ENCODE results near the gene IL20RB.
"Not testable (repeated sequence)": the region's sequence is repeated elsewhere in the genome, so short reads cannot be mapped to it uniquely, and the experiment has no call there.

The IL20RB gene

DNA sequence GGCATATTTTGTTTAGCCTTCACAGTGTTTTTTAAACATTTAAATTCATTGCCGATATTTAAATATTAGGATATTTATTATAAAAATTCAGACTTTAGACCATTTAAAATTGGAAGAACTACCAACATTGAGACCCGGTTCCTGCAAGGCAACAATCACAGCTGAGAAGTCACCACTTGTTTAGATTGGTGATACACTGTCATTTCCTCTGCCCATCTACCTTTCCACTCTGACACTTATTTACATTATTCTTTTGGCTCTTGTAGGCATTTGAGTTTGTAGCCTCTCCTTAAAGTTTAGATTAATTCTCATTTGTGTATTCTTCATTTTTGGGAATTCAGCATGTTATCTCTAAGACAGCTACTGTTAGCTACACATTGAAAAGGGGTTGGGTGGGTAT is 10.3 kb upstream of the IL20RB start:
- DNase-seq: no peak

DNA sequence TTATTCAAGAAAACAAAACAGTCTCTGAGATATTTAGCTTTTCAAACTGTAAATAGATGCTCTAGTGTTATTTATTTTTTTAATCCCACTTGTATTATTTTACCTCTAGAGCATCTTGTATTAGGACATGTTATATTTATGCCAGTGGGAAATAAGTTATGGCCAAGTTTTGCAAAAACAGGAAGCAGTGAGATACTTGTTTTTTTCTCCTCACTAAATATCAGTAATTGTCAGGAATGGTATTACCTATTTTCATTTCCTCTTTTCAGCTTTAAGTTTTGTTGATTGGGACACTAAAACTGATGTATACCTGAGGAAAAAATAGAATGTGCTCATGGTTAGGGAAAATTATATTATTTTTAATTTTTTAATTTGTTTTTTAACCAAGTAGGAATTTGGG is 8.6 kb upstream of the IL20RB start:
- DNase-seq: no peak

DNA sequence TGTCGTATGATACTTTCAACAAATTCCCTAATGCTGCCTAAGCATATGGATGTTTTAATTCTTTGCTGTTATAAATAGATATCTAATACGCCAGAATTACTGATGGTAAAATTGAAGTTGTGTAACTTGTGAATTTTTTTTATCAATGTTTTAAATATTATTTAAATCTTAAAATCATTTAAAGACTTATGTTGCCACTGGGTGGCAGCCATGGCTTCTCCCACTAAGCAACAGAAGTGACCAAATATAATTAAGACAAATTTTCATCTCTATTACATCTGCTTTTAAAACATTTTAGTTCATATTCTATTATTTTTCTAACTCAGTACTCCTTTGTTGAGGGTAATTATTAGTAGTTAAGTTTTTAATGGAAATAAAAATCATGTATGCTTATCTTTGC is 8.1 kb upstream of the IL20RB start:
- DNase-seq: no peak

DNA sequence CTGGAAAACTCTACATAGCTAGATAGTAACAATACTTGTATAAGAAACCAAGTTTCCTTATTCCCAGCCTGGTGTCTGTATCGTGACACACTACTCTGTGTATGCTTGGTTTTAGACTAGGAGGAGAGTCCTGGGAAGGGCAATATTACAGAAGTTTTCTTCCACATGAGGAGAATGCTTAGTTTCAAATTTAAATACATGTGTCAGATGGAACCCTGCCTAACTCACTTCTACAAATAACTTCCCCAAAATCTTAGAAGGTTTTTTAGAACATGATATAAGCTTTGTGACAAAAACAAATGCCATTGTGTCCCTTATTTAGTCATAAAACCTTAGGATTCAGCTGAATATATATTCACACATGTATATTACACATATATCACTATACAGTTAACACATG is 7.2 kb upstream of the IL20RB start:
- no peak for DNase-seq

DNA sequence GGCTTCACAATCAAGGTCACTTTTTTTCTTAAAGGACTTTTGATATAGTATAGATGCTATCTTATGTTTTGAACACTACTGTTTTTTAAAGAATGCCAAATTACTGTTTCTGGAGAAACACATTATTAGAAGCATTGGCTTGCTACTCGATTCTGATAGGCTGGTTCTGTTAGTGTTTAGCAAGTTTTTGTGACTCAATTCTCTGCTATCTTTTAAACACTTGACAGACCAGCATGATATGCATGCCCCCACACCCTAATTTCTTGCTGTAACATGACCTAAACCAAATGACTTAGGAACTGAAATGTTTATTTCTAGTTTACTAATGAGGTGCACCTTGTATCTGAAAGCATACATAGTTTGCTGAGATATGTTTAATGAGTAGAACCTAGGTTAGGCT is 5.5 kb upstream of the IL20RB start:
- DNase-seq: no peak

DNA sequence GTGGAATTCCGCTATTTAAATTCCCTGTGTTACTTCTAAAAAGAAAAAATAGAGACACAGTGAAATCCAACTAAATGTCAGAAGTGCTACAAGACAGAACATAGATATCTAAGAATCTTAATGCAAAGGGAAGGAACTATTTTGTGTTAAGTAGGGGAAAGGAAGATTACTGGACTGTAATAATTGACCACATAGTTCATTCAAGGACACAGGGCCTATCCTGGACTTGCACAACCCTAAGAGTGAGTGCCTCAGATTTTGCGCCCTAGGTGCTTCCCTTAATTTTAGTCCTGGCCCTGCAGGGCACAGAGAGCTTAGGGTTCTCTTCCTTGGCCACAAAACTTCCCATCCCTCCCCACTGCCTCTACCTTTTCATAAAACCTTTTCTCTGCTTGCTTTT is 3.5 kb upstream of the IL20RB start:
- DNase-seq: no peak

DNA sequence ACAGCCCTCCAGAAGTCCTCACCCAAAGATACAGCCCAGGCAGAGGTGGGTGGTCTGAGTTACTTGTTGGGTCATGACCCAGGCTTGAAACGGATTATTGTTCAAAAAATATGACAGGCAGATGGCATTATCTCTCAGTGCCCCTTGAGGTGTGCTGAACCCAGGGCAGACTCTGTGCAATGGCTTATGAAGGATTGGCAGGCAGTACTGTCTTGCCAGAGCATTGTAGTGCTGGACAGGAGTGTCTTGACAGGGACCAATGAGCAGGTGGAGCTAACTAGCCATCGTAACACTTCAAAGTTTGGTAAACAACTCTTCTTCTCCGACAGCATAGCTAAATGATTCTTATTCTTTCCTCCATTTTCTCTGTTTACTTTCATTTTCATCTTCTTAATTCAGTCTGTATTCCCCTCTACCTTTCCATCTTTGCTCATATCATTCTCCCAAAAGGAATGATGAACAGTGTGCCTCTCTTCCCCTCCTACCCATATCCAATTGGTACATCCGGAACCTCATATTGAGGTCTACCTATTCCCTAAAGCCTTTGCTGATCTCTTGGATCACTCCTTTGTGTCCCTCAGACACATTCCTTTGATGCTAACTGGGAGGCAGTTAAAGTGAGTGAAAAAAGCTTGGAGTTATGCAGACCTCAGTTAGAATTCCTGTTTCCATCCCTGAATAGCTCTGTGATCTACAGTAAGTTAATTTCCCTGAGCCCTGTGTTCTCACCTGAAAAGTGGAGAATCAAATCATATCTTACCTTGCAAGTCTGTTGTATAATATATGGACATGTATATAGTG is 2.6 kb upstream of the IL20RB start:
- DNase-seq: no peak

DNA sequence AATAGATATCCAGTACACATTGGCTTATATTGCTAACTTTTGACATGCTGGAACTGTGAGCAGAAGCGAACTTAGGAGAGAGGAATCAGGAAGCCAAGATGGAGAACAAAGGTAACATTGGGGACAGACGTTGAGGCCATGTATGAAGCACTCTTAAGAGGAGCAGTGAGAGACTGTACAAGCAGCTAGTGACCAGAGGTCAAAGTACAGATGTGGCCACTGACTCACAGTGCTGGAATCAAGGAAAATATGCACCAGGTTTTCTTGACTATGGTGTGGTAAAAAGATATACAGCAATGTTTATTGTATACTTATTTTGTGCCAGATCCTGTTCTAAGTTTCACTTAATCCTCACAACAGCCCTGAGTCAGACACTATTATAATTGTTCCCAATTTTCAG is 2.0 kb upstream of the IL20RB start:
- DNase-seq: no peak

DNA sequence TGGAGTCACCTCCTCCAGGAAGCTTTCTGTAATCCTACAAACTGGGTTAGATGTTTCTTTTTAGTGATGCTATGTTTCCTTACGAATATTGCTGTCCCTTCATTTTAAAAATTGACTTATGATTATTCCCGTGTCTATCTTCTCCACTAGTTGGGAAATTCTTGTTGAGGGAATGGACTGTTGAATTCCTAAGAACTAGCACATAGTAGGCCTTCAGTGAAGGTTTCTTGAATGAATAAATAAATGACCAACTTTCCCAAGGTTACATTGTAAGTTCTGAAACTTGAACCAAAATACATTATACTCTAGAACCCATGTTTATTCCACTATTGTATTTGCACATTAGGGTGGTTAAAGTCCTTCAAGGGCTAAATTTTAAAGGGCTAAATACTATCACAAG is 812 bp upstream of the IL20RB start:
- DNase-seq: no peak

DNA sequence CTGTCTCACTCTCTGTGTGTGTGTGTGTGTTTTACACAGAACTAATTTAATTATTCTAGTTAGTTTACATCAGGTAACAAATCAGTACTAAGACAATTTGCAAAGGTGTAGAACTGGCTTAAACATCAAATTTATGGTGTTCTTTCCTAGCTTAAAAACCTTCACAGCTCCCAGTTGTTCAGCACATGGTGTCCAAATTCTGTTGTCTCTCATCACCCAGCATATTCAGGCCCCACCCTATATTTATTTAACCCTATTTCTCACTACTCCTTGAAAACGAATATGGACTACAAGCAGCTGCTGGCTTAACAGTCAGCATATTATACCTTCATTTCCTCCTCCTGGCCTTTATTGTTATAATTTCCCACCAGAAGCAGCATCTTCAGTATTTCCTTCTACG is 1.2 kb downstream of the IL20RB start:
- no peak for DNase-seq

DNA sequence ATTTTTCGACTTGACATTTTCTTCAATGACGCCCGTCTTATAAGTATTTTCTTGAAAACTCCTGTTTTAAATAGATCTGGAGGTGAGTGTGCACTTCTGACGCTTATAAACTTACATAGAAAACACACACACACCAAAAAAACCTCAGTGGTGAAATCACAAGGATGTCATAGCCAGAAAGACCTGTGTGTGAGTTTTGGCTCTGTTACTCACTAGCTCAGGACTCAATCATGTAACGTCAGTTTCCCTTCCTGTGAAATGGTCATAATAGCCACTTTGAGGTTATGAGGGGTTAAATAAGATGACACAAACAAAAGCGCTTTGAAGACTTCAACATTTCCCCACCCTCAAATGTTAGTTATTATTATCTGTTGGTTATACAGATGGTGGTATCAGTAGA is 1.8 kb downstream of the IL20RB start:
- no peak for DNase-seq

DNA sequence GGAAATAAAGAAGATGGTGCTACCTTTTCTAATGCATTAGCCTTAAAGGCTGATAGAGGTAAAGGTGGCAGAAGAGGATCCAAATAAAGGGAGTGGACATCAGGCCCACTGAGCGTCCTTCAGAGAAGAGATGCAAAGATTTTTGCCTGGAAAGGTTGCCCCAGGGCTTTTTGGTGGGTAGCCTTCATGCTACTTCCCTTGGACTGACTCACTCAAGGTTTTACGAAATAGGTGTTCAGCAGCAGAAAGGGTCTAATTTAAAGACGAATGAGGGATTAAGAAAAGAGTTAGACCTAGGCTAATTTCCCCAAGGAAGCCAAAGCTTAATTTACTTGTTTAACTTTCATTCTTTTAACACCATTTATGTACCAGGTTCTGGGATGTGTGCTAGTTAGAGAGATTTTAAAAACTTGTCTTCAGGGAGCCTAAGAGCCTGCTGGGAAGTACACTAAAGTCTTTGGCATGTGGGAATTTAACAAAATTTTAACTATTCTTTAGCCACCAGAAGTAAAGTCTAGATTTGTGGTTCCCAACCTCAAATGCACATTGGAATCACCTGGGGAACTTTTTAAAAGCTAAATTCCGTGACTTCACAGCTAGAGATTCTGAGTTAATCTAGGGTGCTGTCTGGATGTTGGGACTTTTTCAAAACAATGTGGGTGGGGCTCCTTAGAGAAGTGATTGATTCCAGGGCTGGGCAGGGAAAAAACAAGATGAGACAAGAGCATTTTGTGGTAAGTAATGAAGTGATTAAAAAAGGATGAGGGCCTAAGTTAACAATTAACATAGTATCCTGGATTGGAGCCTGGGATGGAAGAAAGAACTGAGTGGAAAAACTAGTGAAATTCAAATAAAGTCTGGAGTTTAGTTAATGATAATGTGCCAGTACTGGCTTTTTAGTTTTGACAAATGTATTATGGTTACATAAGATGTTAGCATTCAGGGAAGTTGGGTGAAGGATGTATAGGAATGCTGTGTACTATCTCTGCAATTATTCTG is 3.4 kb downstream of the IL20RB start:
- no peak for DNase-seq

DNA sequence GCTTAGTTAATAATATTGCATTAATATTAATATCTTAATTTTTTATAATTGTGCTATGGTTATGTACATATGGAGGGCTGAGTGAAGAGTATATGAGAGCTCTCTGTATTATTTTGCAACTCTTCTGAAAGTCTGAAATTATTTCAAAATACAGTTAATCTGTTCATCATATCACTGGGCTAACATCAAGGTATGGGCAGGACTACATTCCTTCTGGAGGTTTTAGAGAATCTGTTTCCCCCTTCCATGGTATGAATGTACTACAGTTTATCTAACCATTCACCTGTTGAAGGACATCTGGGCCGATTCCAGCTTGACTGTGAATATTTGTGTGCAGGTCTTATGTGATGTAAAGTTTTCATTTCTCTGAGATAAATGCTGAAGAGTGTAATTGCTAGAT is 5.1 kb downstream of the IL20RB start:
- no peak for DNase-seq

DNA sequence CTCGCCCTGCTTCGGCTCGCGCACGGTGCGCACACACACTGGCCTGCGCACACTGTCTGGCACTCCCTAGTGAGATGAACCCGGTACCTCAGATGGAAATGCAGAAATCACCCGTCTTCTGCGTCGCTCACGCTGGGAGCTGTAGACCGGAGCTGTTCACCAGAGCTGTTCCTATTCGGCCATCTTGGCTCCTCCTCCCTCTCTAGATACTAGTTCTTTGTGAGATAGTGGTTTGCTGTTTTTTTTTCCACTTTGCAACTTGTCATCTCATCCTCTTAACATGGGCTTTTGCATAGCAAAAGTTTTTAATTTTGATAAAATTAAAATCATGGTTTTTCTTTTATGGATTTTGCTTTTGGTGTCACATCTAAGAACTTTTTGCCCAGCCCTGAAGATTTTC is 11.8 kb downstream of the IL20RB start:
- DNase-seq: not testable (repeated sequence)

DNA sequence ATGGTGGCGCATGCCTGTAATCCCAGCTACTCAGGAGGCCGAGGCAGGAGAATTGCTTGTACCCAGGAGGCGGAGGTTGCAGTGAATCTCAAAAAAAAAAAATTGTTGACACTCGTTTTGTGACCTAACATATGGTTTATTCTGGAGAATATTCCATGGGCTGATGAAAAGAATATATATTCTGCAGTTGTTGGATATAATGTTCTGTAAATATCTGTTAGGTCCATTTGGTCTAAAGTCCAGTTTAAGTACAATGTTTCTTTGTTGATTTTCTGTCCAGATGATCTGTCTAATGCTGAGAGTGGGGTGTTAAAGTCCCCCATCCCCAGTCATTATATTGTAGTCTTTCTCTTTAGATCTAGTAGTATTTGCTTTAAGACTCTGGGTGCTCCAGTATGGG is 15.6 kb downstream of the IL20RB start:
- DNase-seq: no peak

DNA sequence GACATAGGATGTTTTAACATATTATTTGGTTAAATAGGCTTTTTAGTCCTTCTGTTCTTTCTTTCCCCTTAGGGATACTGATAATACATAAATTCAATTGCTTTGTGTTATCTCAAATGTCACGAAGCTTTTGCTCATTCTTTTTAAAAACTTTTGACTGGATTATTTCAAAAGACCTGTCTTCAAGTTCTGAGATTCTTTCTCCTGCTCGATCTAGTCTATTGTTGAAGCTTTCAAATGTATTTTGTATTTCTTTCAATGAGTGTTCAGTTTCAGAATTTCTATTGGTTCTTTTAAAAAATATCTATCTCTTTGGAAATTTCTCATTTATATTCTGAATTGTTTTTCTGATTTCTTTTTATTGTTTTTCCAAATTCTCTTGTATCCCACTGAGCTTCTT is 16.9 kb downstream of the IL20RB start:
- DNase-seq: no peak

DNA sequence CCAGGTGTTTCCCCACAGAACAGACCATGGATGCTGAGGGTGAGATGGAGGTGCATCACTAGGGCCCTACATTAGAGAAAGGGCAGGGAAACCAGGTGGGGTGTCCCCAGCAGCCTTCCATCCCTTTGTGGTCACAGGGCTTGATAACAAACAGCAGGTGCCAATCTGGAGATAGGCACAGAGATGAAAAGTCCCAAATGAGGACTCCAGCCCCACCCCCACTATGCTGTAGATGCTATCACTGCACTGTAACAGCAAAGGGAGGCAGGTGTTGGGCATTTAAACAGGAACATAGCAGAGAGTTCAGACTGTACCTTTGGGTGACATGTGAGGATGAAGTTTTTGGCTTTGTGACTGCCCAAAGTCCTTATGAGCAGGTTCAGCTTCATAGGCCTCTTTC is 21.4 kb downstream of the IL20RB start:
- no peak for DNase-seq

DNA sequence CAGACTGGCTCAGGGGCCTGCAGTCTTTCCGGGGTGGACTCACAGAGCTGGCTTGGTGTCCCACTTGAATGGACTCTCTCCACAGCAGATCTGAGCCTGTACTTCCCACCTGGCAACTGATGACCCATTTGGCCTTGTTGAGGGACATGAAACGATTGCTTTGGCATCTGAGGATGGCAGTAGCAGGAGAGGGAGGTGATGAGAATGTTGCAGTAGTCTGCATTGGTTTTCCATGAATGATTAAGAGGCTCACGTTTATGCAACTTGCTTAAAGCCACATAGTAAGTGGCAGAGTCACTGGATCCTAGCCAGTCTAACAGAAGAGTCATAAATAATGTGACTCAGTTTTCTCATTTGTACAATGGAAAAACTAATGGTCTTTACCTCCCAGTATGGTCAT is 21.9 kb downstream of the IL20RB start:
- no peak for DNase-seq

DNA sequence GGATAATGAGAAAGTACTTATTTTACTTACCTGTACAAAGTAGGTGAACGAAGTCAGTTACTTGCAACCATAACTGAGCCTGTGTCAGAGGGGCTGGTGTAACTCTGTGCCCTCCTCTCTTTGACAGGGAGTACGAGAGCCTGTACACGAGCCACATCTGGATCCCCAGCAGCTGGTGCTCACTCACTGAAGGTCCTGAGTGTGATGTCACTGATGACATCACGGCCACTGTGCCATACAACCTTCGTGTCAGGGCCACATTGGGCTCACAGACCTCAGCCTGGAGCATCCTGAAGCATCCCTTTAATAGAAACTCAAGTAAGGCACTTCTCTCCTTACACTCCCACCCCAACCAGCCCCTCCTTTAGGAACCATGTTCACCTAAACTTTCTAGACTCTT is 24.2 kb downstream of the IL20RB start:
- no peak for DNase-seq

DNA sequence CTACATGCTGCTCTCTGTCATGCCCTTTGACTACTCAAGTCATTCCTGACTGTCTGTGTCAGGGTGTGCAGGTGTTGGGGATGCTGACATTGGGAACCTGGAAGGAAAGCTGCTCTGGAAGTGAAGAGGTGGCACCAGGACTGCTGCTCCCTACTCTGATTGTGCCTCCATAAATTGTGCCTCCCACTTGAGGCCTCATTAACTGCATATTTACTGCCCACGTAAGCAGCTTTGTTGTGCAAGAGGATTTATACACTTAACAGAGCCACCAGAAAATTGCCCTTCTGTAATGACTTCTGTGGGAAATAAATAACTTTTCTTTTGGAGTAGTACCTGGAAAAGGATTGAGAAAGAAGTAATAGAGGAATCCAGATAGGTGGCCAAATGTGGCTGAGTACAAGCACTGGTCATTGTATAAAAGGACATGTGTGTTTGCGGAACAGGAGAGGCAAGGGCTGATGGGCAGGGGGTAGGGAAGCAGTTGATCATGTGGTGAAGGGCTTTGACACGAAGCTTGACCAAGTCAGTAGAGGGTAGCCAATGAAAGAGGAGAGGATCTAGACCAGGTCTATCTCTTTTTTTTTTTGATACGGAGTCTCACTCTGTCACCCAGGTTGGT is 24.8 kb downstream of the IL20RB start:
- no peak for DNase-seq

DNA sequence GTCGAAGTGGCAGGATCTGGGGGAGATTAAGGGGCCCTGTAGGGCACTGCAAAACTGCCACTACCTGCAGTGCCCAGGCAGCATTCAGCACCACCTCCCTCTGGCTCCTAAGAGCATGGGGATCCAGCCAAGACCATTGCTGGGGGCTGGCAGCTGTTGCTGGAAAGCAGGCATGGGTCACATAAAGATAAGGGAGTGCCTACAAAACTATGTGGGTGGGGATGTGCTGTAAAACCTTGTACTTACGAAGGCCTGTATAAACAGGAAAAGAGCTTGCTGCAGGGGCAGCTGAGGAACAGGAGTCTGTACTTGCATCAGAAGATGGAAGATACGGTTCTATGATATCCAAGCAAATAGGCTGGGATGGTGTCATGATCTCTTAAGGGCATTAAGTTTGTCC is 27.1 kb downstream of the IL20RB start:
- no peak for DNase-seq

DNA sequence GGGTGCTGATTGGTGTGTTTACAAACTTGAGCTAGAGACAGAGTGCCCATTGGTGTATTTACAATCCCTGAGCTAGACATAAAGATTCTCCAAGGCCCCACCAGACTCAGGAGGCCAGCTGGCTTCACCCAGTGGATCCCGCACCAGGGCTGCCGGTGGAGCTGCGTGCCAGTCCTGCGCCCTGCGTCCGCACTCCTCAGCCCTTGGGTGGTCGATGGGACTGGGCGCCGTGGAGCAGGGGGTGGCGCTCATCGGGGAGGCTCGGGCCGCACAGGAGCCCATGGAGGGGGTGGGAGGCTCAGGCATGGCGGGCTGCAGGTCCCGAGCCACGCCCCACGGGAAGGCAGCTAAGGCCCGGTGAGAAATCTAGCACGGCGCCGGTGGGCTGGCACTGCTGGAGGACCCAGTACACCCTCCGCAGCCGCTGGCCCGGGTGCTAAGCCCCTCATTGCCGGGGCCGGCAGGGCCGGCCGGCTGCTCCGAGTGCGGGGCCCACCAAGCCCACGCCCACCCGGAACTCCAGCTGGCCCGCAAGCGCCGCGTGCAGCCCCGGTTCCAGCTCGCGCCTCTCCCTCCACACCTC is 29.7 kb downstream of the IL20RB start:
- not testable (repeated sequence) for DNase-seq

DNA sequence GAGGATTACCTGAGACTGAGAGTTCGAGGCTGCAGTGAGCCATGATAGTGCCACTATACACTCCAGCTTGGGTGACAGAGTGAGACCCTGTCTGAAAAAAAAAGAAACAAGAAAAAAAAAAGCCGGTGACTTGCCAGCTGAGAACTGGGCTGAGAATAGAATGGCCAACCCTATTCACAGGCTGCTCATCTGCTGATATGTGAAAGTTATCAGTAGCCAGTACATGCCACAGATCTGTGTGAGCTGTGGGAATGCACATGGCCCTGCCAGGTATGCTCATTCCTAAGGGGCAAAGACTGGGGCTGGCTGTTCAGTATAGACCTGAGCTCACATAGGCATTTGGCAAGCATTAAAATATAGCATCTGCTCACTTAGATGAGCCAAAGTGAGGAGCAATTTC is 30.9 kb downstream of the IL20RB start:
- no peak for DNase-seq

Measured in stimulated activated naive CD4-positive, alpha-beta T cell treated with Interleukin-2 at 50 U/mL for 16 hours (primary cell).